NOMO-1 (cell line): ENCODE results near the gene ZNF576.
"Not testable (repeated sequence)": the region's sequence is repeated elsewhere in the genome, so short reads cannot be mapped to it uniquely, and the experiment has no call there.

Source experiments
- DNase-seq, 2 experiments: peaks; one replicate each; lab custom pipeline; 2025; ENCODE audit not compliant: unreplicated experiment in 2 of 2; lab: John Stamatoyannopoulos, UW

Gene ZNF576

GRCh38 chr19:43598445-43599240, 2.2 kb downstream of the ZNF576 start:
- DNase-seq = no peak

- DNase-seq = no peak
These were observed 3.4 kb downstream of the ZNF576 start for GRCh38 chr19:43599635-43600295.

DNA sequence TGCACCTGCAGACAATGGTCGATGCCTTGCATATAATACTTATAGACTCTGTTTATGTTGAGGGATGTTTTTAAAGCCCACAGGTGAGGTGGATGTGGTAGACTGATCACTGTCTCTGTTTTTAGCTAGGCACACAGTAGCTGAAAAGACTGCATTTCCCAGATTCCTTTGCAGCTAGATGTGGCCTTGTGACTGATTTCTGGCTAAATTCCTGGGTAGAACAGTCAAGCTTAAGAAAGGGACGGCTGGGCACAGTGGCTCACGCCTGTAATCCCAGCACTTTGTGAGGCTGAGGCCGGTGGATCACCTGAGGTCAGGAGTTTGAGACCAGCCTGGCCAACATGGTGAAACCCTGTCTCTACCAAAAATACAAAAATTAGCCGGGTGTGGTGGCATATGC, 3.9 kb downstream of the ZNF576 start:
- not testable (repeated sequence) for DNase-seq

DNA sequence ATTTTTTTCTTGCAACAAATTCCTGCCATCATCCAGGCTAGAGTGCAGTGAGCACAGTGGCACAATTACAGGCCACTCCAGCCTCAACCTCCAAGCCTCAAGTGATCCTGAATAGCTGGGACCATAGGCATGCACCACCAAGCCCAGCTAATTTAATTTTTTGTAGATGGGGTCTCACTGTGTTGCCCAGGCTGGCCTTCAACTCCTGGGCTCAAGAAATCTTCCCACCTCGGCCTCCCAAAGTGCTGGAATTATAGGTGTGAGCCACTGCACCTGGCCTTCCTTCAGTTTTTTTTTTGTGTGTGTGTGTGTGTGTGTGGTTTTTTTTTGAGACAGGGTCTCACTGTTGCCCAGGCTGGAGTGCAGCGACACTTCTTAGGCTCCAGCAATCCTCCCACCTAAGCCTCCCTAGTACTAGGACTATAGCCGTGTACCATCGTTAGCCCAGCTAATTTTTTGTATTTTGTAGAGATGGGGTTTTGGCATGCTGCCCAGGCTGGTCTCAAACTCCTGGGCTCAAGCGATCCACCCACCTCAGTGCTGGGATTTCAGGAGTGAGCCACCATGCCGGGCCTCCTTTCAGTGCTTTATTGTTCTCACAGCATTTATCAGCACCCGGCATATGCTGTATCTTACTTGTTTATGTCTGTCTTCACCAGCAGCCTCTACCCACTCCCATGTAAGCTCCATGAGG, 9.6 kb downstream of the ZNF576 start:
- DNase-seq = no peak

DNA sequence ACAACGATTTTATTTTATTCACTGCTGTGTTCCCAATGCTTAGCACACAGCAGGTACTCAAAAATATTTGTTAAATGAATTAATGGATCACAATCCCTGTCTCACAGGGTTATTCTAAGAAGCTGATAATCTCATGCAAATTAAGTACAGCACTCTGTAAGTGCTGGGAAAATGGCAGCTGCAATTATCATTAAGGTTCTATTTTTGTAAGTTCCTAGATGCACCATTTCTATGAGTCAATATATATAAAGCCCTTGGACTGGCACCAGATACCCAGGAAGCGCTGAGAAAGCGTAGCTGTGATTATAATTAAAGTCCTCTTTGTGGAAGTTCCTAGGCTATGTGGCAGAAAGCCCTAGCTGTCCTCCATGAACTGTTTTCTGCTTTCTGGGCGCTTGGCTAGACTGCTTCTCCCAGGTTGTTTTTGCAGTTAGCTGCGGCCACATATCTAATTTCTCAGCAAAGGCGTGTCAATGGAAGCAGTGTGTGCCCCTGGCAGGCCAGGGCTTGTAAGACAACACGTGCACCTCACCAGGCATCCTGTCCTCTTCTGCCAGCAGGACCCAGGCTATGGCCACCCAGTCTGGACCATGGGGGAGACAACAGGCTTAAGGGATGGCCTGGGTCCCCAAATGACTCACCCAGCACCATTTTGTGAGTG, 10.3 kb downstream of the ZNF576 start:
- DNase-seq = no peak

DNA sequence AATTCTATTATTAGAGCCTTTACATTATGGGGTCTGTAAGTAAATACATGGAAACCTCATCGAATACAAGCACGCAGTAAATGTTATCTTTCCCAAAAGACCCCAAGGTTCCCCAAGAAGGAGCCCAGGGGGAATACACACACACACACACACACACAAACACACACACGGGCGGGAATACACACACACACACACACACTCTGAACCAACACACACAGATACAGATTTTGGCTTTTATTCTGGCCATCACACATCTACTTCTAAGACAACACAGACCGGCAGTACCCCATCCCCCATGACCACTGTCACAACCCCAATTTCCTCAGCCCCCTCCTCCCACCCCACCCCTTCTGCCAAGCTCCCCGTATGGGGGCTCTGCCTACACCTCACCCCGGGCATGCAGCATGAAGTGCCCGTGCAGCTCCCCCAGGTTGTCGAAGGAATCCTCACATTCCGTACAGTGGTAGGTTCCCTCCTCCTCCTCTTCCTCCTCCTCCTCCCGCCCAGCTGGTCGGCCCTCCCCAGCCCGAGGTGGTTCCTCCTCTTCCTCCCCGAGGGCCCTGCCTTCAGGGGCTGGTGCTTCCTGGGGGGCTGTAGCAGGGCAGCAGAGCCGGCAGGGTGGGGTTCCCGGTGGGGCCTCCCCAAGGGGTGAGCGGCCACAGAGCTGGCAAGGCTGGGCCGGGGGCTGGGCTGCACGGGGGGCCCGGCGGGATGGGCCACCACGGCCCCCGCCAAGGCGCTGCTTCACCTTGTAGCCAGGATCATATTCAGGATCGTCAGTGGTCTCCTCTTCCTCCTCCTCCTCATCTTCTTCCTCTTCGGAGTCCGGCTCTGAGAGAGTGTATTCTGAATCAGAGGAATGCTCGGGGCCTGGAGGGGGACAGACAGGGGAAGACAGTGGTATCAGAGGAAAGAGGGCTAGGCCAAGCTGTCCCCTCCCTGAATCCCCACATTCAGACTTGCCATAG, 11.1 kb downstream of the ZNF576 start:
- DNase-seq = no peak

DNA sequence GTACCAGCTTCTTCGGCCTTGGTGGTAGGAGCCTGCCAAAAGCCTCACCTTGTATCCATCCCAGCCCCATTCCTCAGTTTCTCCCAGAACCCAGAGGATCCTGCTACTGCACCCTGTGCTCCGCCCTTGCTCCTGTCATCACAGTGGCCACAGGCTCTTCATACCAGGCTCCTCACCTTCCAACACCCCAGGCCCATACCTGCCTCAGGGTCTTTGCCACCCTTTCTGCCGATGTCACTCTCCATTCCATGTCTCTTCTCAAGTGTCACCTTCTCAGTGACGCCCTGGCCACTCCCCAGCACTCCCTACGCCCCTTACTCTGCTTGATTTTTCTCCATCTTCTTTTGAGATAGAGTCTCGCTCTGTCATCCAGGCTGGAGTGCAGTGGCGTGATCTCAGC, 13.5 kb downstream of the ZNF576 start:
- DNase-seq = no peak

- no peak for DNase-seq
These were observed 14.1 kb downstream of the ZNF576 start for GRCh38 chr19:43610493-43610892.

GRCh38 chr19:43611788-43612187, 15.4 kb downstream of the ZNF576 start, which contains the start of gene SRRM5:
TSS of gene SRRM5 (plus strand) at chr19:43612088. CDS start at chr19:43612122, 34 bp downstream.
- DNase-seq = no peak

DNA sequence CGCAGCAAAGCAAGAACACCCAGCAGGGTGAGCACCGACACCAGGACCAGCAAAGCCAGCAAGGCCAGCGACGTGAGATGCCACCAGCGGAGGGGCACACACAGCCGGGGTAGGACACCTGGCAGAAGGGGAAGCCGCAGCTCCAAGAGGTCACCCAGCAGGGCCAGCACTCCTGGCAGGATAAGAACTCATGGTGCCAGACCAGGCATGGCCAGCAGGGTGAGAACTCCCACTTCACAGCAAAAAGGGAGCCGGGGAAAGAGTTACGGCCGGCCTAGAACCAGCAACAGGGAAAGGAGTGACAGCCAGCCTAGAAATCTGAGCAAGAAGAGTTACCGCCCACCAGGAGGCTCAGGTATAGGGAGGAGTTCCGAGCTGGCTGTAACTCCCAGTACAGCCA, 16.0 kb downstream of the ZNF576 start:
- DNase-seq = no peak

DNA sequence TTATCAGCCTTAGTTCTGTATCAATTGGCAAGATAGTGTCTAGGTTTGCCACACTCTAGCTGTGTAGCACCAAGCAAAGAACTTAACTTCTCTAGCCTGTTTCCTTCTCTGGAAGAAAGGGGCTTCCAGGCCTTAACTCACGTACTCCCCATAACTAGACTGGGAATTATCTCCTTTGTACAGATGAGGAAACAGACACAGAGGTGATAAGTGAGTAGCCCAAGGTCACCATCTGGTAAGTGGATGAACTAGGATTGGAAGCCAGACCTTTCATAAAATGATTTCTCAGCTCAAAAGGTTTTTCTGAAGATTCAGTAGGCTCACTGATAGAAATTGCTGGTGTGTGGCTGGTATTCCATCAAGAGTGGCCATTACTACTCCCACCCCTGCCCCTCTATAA, 19.9 kb downstream of the ZNF576 start:
- no peak for DNase-seq

DNA sequence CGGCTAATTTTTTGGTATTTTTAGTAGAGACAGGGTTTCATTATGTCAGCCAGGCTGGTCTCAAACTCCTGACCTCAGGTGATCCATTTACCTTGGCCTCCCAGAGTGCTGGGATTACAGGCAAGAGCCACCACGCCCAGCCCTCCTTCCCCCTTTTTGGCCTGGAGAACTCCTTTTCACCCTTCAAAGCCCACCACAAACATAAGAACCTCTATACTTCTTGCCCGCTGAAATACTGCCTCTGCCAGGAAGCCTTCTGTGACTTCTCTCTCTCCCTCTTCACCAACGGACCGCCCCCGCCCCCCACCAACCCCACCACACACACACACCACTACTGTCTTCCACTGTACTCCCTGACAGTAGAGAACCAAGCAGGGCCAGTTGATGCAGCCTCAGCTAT, 20.6 kb downstream of the ZNF576 start:
- no peak for DNase-seq

DNA sequence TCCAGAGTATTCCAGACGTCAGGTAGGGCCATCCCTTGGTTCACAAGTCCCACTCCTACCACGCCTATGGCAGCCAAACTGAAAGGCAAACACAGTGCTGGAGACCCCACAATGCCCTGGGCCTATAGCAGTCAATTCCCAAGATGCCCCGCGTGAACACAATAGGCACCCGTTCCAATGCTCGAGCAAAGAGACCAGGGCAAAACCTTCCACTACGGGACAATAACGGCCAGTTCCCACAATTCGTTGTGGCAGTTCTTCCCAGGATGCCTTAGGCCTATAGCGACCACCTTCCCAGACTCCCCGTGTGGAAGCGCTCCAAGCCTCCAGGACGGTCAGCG, 22.5 kb downstream of the ZNF576 start:
- peak in 1 of 2 experiments; percentile 56 for DNase-seq

DNA sequence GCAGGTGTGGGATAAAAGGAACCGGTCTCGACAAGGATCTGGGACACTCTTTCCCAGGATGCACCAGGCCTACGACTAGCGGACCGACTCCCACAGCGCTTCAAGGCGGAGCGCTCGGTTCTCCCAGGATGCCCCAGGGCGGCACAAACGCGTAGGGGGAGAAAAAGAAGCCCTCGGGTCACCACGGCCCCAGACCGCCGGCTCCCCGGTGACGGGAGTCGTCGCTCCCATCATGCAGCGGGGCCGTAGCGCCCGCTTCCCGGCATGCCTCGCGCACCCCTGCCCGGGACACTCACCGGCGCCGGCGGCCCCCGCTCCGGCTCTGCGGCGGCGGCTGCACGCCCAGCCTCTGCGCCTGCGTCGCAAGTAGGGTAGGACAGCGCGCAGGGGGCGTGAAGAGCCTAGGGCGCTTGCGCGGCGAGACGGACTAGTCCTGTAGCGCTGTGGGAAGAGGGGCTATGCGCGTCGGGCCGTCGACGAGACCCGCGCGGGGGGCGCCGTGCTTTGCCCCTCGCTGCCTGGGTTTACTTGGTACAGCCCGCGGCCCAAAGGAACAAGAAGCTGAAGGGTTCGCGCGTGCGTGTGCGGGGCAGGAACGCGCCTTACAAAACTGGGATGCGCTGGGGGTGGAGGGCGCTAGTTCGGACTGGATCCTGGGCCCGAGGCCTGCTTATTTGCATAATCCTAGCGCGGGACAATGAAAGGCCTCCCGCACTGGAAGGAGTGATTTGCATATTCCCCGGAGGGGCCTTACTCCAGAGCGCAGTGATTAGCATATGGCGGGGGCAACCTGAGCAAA, 23.1 kb downstream of the ZNF576 start, which contains the start of gene ZNF428:
TSS of gene ZNF428 (minus strand) at position 368 of the 799 bp plus-strand sequence. CDS start 5,325 bp downstream, outside the sequence.
- DNase-seq = peak; percentile 71 to 82

DNA sequence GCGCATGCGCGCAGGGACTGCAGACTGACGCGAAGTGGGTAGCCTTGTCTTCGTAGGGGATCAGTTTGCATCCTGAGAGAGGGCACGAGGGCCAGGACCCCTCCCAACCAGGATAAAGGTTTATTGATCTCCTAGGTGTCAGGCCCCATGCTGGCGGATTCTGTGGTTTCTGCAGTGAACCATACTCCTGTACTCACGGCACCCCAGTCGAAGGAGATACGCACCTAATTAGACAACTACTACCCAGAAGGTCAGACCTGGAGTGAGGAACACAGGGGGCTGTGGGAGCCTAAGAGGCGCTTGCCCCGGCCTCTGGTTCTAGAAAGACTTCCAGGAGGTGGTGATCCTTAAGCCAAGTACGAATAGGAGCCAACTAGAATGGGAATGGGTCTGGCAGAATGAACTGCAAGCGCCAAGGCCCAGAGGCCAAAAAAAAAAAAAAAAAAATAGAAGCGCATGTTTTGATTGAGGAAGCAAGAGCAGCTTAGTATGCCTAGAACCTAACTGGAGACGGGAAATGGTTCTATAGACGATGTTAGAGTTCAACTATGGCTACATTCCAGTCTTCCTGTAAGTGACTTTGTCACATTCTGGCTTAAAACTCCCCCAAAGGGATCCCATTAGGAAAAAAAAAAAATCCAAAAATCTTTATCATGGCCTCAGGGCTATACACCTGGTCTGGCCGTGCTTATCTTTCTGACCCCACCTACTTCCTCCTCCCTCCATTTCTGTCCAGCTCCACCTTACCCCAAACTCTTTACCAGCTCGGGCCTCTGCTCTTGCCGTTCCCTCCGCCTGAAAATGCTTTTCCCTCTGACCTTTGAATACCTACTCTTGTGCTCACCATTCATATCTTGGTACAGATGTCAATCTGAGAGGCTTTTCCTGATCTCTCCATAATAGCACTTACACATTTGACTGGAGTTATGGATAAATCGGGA, 23.9 kb downstream of the ZNF576 start:
- DNase-seq = no peak

- no peak for DNase-seq
These were observed 25.7 kb downstream of the ZNF576 start for GRCh38 chr19:43622070-43622469.

GRCh38 chr19:43622956-43623355, 26.6 kb downstream of the ZNF576 start:
- DNase-seq = no peak
